Measurements from ENCODE around the gene CDK17.
"Not testable (repeated sequence)": the region's sequence is repeated elsewhere in the genome, so short reads cannot be mapped to it uniquely, and the experiment has no call there.

CDK17 gene

GRCh38 chr12:96441816-96442215, 41.6 kb upstream of the CDK17 start:
- H3K27ac ChIP-seq: no peak overlapping the region
- no peak overlapping the region for H3K4me3 ChIP-seq
- no peak for DNase-seq (ENCODE audit: low spot score)
- no peak for TF ChIP-seq CTCF (IDR thresholded peaks at IDR 0.05)

- DNase-seq (ENCODE audit: low spot score): no peak
- H3K4me3 ChIP-seq: no peak overlapping the region
- H3K27ac ChIP-seq: no peak overlapping the region
- no peak for TF ChIP-seq CTCF (IDR thresholded peaks at IDR 0.05)
Observed at GRCh38 chr12:96438330-96438729, 38.1 kb upstream of the CDK17 start.

- no peak overlapping the region for H3K4me3 ChIP-seq
- H3K27ac ChIP-seq: no peak overlapping the region
- no peak for TF ChIP-seq CTCF (IDR thresholded peaks at IDR 0.05)
- no peak for DNase-seq (ENCODE audit: low spot score)
Observed at GRCh38 chr12:96437171-96437445, 36.9 kb upstream of the CDK17 start.

- DNase-seq (ENCODE audit: low spot score): no peak
- no peak overlapping the region for H3K4me3 ChIP-seq
- no peak for TF ChIP-seq CTCF (IDR thresholded peaks at IDR 0.05)
- H3K27ac ChIP-seq: no peak overlapping the region
Observed at GRCh38 chr12:96436366-96437170, 36.3 kb upstream of the CDK17 start.

- TF ChIP-seq CTCF (IDR thresholded peaks at IDR 0.05): no peak
- no peak for DNase-seq (ENCODE audit: low spot score)
- Histone ChIP-seq H3K27ac (no peak overlapping the region), H3K4me3 (no peak overlapping the region)
Observed at GRCh38 chr12:96434107-96434506, 33.9 kb upstream of the CDK17 start.

- not testable (repeated sequence) for DNase-seq (ENCODE audit: low spot score); H3K4me3 ChIP-seq; H3K27ac ChIP-seq
Observed at GRCh38 chr12:96432496-96433321, 32.5 kb upstream of the CDK17 start.

- no peak for DNase-seq (ENCODE audit: low spot score)
- TF ChIP-seq CTCF (IDR thresholded peaks at IDR 0.05): no peak
- H3K27ac ChIP-seq: no peak overlapping the region
- no peak overlapping the region for H3K4me3 ChIP-seq
Observed at GRCh38 chr12:96431067-96431466, 30.8 kb upstream of the CDK17 start.

All from coronary artery (tissue), 2 donors.